Vagina (tissue), 2 donors: ENCODE results near the gene DEGS2. TPM values are rescaled to one million over a fixed set of nuclear protein-coding genes. Genes with fewer than 3 reads are reported as not detected.

Experiments used
- DNase-seq, 2 donors: peaks; one replicate each; pipeline ENCODE4 v3.0.0-alpha.2; 2017; ENCODE audit errors: extremely low spot score in 2 of 2
- H3K27ac ChIP-seq: fragments of 200-600 bp; sonication (generic); one replicate; pipeline ENCODE4 v1.5.1; 2019
- H3K27me3 ChIP-seq: fragments of 200-600 bp; sonication (generic); one replicate; pipeline ENCODE4 v1.5.1; 2019
- H3K36me3 ChIP-seq, 2 donors: fragments of 200-600 bp; sonication (generic); one replicate each; pipeline ENCODE4 v1.5.1; 2017 to 2019
- H3K4me1 ChIP-seq: fragments of 200-600 bp; sonication (generic); one replicate; pipeline ENCODE4 v1.5.1; 2019
- H3K4me3 ChIP-seq, 2 donors: fragments of 200-600 bp; sonication (generic); 1 replicate in 1 of 2; 2 replicates in 1 of 2; pipeline ENCODE4 v1.5.1; 2016 to 2019
- H3K9me3 ChIP-seq: fragments of 200-600 bp; sonication (generic); one replicate; pipeline ENCODE4 v1.5.1; 2019
- POLR2A ChIP-seq, 2 donors: fragments of 450-650 bp; IDR thresholded peaks; one replicate each; pipeline ENCODE4 v1.6.1; 2017; ENCODE audit warnings: antibody characterized with exemption in 2 of 2, mild to moderate bottlenecking in 2 of 2, moderate library complexity in 2 of 2
- POLR2AphosphoS5 ChIP-seq, 2 donors: sonication (generic); formaldehyde crosslinking; IDR thresholded peaks; one replicate each; pipeline ENCODE4 v1.9.0; 2017; ENCODE audit warnings: antibody characterized with exemption in 2 of 2, mild to moderate bottlenecking in 2 of 2, low read depth in 1 of 2; ENCODE audit not compliant: insufficient read depth in 1 of 2
- intact Hi-C: fragments of 100-400 bp; cut with DNase I; formaldehyde crosslinking; loops from one replicate; pipeline ENCODE4 v1.15.1; 2023
- total RNA-seq: library from RNA; depleted of rRNA; stranded (reverse); fragments of >200 nt; gene quantifications from one replicate; pipeline ENCODE4 v1.2.3, GENCODE V29; 2016
- TF ChIP-seq, protein P1 (sequence below), 3 experiments: fragments of 450-650 bp in 2 of 3; fragments of 200-600 bp in 1 of 3; sonication (generic) in 1 of 3; IDR thresholded peaks; one replicate each; pipeline ENCODE4 v1.5.1; 2017 to 2019; ENCODE audit warnings: antibody characterized with exemption in 3 of 3, mild to moderate bottlenecking in 2 of 3, moderate library complexity in 2 of 3

The DEGS2 gene
- total RNA-seq, 1 donor from 2014 or later, result 19.9 TPM

DNA sequence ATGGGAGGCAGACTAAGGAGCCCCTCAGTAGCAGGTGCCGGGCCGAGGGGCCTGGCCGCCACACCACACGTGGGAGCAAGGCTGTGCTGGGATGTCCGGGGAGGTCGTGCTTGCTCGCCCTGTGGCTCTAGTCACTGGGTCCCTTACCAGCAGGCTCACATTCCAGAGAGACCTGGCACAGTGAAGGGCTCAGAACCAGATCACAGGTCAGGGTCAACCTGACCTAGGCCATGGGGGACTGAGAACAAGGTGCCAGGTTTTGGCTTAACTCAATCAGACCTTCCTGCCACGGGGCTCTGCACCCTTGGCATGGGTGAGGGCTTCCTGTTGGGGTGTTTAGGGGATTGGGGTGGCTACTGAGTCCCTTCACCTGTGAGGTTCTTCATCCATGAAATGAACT lies 22.3 kb downstream of the DEGS2 start:
- intact Hi-C loops, result no loop called here
- H3K4me3 ChIP-seq, result no peak overlapping the region
- no peaks in the 10 kb centered on the region for H3K9me3 ChIP-seq
- no peak overlapping the region for H3K27ac ChIP-seq
- H3K4me1 ChIP-seq, result peaks cover 12% of the 10 kb centered on the region
- TF ChIP-seq, protein P1, sequence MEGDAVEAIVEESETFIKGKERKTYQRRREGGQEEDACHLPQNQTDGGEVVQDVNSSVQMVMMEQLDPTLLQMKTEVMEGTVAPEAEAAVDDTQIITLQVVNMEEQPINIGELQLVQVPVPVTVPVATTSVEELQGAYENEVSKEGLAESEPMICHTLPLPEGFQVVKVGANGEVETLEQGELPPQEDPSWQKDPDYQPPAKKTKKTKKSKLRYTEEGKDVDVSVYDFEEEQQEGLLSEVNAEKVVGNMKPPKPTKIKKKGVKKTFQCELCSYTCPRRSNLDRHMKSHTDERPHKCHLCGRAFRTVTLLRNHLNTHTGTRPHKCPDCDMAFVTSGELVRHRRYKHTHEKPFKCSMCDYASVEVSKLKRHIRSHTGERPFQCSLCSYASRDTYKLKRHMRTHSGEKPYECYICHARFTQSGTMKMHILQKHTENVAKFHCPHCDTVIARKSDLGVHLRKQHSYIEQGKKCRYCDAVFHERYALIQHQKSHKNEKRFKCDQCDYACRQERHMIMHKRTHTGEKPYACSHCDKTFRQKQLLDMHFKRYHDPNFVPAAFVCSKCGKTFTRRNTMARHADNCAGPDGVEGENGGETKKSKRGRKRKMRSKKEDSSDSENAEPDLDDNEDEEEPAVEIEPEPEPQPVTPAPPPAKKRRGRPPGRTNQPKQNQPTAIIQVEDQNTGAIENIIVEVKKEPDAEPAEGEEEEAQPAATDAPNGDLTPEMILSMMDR (IDR thresholded peaks at IDR 0.05), result no peak
- no peak for TF ChIP-seq POLR2A (IDR thresholded peaks at IDR 0.05)
- TF ChIP-seq POLR2AphosphoS5 (IDR thresholded peaks at IDR 0.05; ENCODE audit: insufficient read depth in 1 of 2, low read depth in 1 of 2), result no peak
- H3K36me3 ChIP-seq, result peaks cover 0 to 11% of the 10 kb centered on the region in 2 donors
- no peak for DNase-seq
- no peaks in the 10 kb centered on the region for H3K27me3 ChIP-seq

DNA sequence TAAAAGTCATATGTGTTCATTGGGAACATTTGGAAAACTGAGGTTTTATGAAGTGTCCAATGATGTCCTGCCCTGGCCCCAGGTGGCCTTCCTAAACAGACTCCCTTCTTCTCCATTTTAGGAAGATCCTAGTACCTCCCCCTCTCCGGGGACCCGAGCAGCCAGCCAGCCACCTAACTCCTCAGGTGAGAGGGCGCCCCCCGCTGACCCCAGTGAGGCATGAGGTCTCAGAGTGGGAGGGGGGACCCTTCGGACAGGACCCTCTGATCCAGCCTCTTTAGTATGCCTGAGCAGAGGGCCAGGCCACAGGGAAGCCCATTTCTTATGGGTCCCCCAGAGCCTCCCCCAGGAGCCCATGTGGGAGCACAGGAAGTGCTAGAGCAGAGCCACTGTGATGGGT lies 23.7 kb downstream of the DEGS2 start:
- Histone ChIP-seq H3K36me3 (peaks cover 0 to 11% of the 10 kb centered on the region in 2 donors), H3K9me3 (no peaks in the 10 kb centered on the region), H3K4me1 (peaks cover 18% of the 10 kb centered on the region), H3K4me3 (no peak overlapping the region), H3K27me3 (no peaks in the 10 kb centered on the region), H3K27ac (no peak overlapping the region)
- intact Hi-C loops, result no loop called here
- TF ChIP-seq, protein P1 (IDR thresholded peaks at IDR 0.05), result no peak
- no peak for TF ChIP-seq POLR2A (IDR thresholded peaks at IDR 0.05)
- TF ChIP-seq POLR2AphosphoS5 (IDR thresholded peaks at IDR 0.05; ENCODE audit: insufficient read depth in 1 of 2, low read depth in 1 of 2), result no peak
- no peak for DNase-seq

DNA sequence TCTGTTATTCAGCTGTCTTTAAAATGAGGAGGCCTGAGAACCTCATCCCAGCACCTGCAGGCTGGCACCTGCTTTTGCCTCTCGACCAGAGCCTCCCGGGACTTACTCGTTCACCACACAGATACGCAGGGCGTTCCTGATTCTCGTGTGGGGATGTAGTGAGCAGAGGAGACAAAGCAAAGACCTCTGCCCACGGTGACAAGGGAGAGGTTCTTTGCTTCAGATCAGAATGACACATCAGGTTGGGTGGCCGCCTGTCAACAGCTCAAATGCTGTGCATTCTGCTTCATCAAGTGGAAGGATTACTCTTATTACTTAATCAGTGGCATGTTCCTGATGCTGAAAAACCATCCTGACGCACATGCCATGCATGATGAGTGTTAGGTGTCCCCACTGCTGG lies 24.4 kb downstream of the DEGS2 start:
- Histone ChIP-seq H3K4me3 (no peak overlapping the region), H3K36me3 (peaks cover 0 to 11% of the 10 kb centered on the region in 2 donors), H3K27ac (no peak overlapping the region), H3K27me3 (no peaks in the 10 kb centered on the region), H3K4me1 (peaks cover 18% of the 10 kb centered on the region), H3K9me3 (no peaks in the 10 kb centered on the region)
- TF ChIP-seq, protein P1 (IDR thresholded peaks at IDR 0.05), result no peak
- TF ChIP-seq POLR2AphosphoS5 (IDR thresholded peaks at IDR 0.05; ENCODE audit: insufficient read depth in 1 of 2, low read depth in 1 of 2), result no peak
- TF ChIP-seq POLR2A (IDR thresholded peaks at IDR 0.05), result no peak
- intact Hi-C loops, result no loop called here
- DNase-seq, result no peak

DNA sequence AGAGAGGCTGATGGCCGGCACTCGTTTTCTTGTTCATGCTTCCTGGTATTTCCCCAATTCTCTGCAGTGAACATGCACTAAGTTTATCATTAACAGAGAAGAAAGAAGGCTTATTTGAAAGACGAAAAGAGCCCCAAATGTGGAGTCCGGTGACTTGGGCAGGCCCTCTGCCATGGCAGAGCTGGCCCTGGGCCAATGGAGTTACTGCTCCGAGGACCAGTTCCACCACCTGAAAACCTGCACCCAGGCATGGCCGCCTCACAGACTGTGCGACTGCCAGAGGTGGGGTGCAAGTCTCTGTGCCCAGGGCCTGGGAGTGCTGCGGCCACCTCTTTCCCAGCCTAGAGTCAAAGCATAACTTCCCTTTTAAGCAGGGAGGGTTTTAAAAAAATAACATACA lies 24.9 kb downstream of the DEGS2 start:
- no peak overlapping the region for H3K4me3 ChIP-seq
- H3K4me1 ChIP-seq, result peaks cover 19% of the 10 kb centered on the region
- H3K9me3 ChIP-seq, result no peaks in the 10 kb centered on the region
- H3K27ac ChIP-seq, result no peak overlapping the region
- intact Hi-C loops, result no loop called here
- peaks cover 0 to 11% of the 10 kb centered on the region in 2 donors for H3K36me3 ChIP-seq
- TF ChIP-seq, protein P1 (IDR thresholded peaks at IDR 0.05), result no peak
- no peak for TF ChIP-seq POLR2A (IDR thresholded peaks at IDR 0.05)
- no peak for TF ChIP-seq POLR2AphosphoS5 (IDR thresholded peaks at IDR 0.05; ENCODE audit: insufficient read depth in 1 of 2, low read depth in 1 of 2)
- no peaks in the 10 kb centered on the region for H3K27me3 ChIP-seq
- no peak for DNase-seq

DNA sequence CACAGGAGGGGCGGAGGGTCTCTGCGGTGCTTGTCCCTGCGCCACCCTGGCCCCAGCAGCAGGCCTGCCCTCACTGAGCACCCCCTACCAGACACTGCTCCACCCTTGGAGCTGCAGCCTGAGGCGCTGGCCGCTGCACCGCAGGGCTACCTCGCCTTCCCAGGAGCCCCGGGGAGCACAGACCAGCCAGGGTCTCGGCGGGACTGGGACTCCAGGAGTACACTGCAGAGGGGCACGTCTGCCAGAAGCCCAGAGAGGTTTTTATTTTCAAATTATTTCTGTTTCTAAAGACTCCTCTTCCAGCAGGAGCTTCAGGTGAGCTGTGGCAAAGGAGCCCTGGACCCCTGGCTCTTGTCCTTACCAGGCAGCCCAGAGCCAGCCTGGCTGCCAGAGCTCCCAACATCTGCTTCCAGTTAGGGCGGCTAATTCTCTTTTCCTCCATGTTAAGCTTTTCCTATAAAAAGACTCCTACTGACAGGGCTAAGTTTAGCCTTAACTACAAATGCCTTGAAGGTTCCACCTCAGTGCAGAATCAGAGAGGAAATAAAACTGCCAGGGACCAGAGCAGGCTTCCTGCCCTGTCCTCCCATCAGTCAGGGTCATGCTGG lies 26.4 kb downstream of the DEGS2 start:
- TF ChIP-seq POLR2AphosphoS5 (IDR thresholded peaks at IDR 0.05; ENCODE audit: insufficient read depth in 1 of 2, low read depth in 1 of 2) (peak in 1 of 2 donors; percentile 38), POLR2A (IDR thresholded peaks at IDR 0.05) (no peak)
- intact Hi-C loops, result no loop called here
- Histone ChIP-seq H3K27ac (peak overlapping the region; percentile 84), H3K9me3 (no peaks in the 10 kb centered on the region), H3K36me3 (peaks cover 0 to 11% of the 10 kb centered on the region in 2 donors), H3K4me1 (peaks cover 26% of the 10 kb centered on the region), H3K4me3 (no peak overlapping the region), H3K27me3 (no peaks in the 10 kb centered on the region)
- DNase-seq, result no peak
